Heart left ventricle (tissue), 13 donors: ENCODE measurements around the gene DNAH17.

ENCODE experiments used
- CTCF ChIP-seq, 12 donors: fragments of 200-600 bp; sonication (generic) in 4 of 12; IDR thresholded peaks; one replicate each; pipeline versions ENCODE4 v1.5.0 to v1.8.0; 2018 to 2022; ENCODE audit warnings: antibody characterized with exemption in 12 of 12, mild to moderate bottlenecking in 5 of 12
- POLR2A ChIP-seq, 2 donors: fragments of 450-650 bp; IDR thresholded peaks; one replicate each; pipeline ENCODE4 v1.6.1; 2017; ENCODE audit warnings: antibody characterized with exemption in 2 of 2, mild to moderate bottlenecking in 2 of 2, moderate library complexity in 2 of 2
- donor health status: ischemic (EF 13 %, LVEDD 7.1; RV severe dilation, severe dysfunction).
- donor health status: DM: no; HTN: yes; CAD: no.
- donor health status: DM: no; HTN: no; CAD: no.
- donor health status: ischemic (EF 25% LVEDD 6.9; RV normal size, moderate dysfunction).
- donor health status: ischemic (EF 25% LVEDD 5.7; RV mildly dilated, moderate dysfunction).
- donor health status: ischemic (EF 35%, LVEDD 5.7; RV mildly dilated, moderate dysfunction).
- donor health status: nonischemic (EF 11% LVEDD 7.7; RV severe dilation, severe dysfunction).
- donor health status: DM: yes; HTN: yes; CAD: no.
- donor health status: PGD.
- donor health status: ischemic (EF 29% LVEDD 5.4; RV normal size, mild dysfunction).
- donor health status: nonischemic (EF 23%, LVEDD 6.1; RV moderate dilation, normal function).

GRCh38 chr17:78391843-78392242 is 185.4 kb downstream of the DNAH17 start:
- TF ChIP-seq CTCF (IDR thresholded peaks at IDR 0.05) = no peak
- TF ChIP-seq POLR2A (IDR thresholded peaks at IDR 0.05) = no peak
